Adrenal gland (tissue), 5 donors: ENCODE results near the gene PKDCC.

ENCODE experiments used
- POLR2A ChIP-seq, 2 donors: fragments of 450-650 bp; IDR thresholded peaks; one replicate each; pipeline ENCODE4 v1.6.1; 2017; ENCODE audit warnings: antibody characterized with exemption in 2 of 2, mild to moderate bottlenecking in 2 of 2, moderate library complexity in 1 of 2
- TF ChIP-seq, protein P1 (sequence below), 6 experiments: fragments of 450-650 bp in 4 of 6; fragments of 200-600 bp in 2 of 6; sonication (generic) in 1 of 6; IDR thresholded peaks; 1 replicate in 5 of 6; 2 replicates in 1 of 6; pipeline versions ENCODE4 v1.5.1 to v1.8.0; 2016 to 2021; ENCODE audit warnings: antibody characterized with exemption in 6 of 6, mild to moderate bottlenecking in 2 of 6, moderate library complexity in 1 of 6
- donor health status: DM: no; HTN: no; CAD: no.

DNA sequence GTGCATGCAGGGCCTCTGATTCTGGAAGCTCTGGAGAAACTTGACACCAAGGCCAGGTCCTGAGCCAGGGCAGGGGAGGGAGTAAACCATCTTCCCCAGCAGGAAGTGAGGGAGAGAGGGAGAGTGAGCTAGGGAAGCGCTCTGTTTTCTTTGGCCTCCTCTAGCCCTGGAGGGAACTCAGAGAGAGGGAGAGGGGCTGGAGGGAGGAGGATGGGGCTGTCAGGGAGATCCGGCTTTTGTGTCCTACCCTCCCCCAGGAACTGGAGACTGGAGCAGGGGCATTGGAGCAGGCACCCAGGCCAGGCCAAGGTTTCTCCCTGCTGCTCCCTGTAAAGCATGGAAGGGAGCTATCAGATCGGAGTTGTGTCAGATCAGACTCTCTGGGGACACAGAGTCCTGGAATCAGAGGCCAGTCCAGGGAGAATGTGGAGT is 22.7 kb upstream of the PKDCC start:
- TF ChIP-seq, protein P1, sequence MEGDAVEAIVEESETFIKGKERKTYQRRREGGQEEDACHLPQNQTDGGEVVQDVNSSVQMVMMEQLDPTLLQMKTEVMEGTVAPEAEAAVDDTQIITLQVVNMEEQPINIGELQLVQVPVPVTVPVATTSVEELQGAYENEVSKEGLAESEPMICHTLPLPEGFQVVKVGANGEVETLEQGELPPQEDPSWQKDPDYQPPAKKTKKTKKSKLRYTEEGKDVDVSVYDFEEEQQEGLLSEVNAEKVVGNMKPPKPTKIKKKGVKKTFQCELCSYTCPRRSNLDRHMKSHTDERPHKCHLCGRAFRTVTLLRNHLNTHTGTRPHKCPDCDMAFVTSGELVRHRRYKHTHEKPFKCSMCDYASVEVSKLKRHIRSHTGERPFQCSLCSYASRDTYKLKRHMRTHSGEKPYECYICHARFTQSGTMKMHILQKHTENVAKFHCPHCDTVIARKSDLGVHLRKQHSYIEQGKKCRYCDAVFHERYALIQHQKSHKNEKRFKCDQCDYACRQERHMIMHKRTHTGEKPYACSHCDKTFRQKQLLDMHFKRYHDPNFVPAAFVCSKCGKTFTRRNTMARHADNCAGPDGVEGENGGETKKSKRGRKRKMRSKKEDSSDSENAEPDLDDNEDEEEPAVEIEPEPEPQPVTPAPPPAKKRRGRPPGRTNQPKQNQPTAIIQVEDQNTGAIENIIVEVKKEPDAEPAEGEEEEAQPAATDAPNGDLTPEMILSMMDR (IDR thresholded peaks at IDR 0.05) = no peak
- no peak for TF ChIP-seq POLR2A (IDR thresholded peaks at IDR 0.05)
